Adipose tissue (tissue), 3 donors: Measurements from ENCODE around the gene GNPNAT1. TPM values are rescaled to one million over a fixed set of nuclear protein-coding genes. Genes with fewer than 3 reads are reported as not detected.
A peak's percentile ranks its signal among the peaks of the same experiment; 100 is the strongest.

ENCODE experiments used
- H3K27ac ChIP-seq: one replicate; pipeline ENCODE4 v1.5.1; 2013; ENCODE audit warnings: low read depth, low read length
- WGBS, 3 donors: extraction: QIAGEN DNeasy Blood & Tissue Kit; methylation state at CpG; one replicate each; pipeline ENCODE4 v1.1.7; 2013; 5-methylcytosine and 5-hydroxymethylcytosine counted together
- polyA plus RNA-seq, 3 donors: library from polyadenylated mRNA; stranded (reverse); fragments of 200-250 nt; gene quantifications; one replicate each; pipeline ENCODE4 v1.2.3, GENCODE V29; 2013
- donor health status: healthy with polysubstance abuse.
- donor health status: Bipolar disorder and iron deficiency.
- donor health status: healthy.

GNPNAT1 gene
- 10 to 100 TPM; 13.1 to 15.1 (median 13.9) TPM for polyA plus RNA-seq

- 0 to 4% (median 2%) methylated on average over 68 to 74 of the region's 74 CpGs for WGBS, 3 donors
- peak within 1 kb of the TSS; percentile 28 for H3K27ac ChIP-seq
Observed at GRCh38 chr14:52791223-52792096, at the start of gene GNPNAT1. TSS of gene GNPNAT1 (minus strand) at chr14:52791607. CDS start at chr14:52784650, 6,957 bp downstream.

GRCh38 chr14:52840877-52841276 is 49.5 kb upstream of the GNPNAT1 start:
- WGBS, 3 donors, result 64 to 69% (median 66%) methylated on average over 3 of the region's 3 CpGs
- no peak overlapping the region for H3K27ac ChIP-seq

- H3K27ac ChIP-seq, result no peak overlapping the region
- WGBS, 3 donors, result 91 to 93% (median 92%) methylated on average over 7 of the region's 7 CpGs
Observed at GRCh38 chr14:52837451-52837850, 46.0 kb upstream of the GNPNAT1 start.

GRCh38 chr14:52836063-52836462 is 44.7 kb upstream of the GNPNAT1 start:
- H3K27ac ChIP-seq, result no peak overlapping the region
- 92 to 96% (median 94%) methylated on average over 9 of the region's 9 CpGs for WGBS, 3 donors

GRCh38 chr14:52835122-52835903 is 43.9 kb upstream of the GNPNAT1 start:
- no peak overlapping the region for H3K27ac ChIP-seq
- 86 to 88% (median 87%) methylated on average over 12 of the region's 12 CpGs for WGBS, 3 donors

GRCh38 chr14:52834440-52834842 is 43.0 kb upstream of the GNPNAT1 start:
- WGBS, 3 donors, result 52 to 76% (median 59%) methylated on average over 1 of the region's 1 CpG
- no peak overlapping the region for H3K27ac ChIP-seq

GRCh38 chr14:52833891-52834290 is 42.5 kb upstream of the GNPNAT1 start:
- 90 to 93% (median 91%) methylated on average over 5 of the region's 5 CpGs for WGBS, 3 donors

GRCh38 chr14:52829527-52830185 is 38.2 kb upstream of the GNPNAT1 start:
- 87 to 90% (median 89%) methylated on average over 7 of the region's 7 CpGs for WGBS, 3 donors
- no peak overlapping the region for H3K27ac ChIP-seq

More at GRCh38 chr14:52833891-52834290, 42.5 kb upstream of the GNPNAT1 start:
- no peak overlapping the region for H3K27ac ChIP-seq

- H3K27ac ChIP-seq, result no peak overlapping the region
Observed at GRCh38 chr14:52827426-52827825, 36.0 kb upstream of the GNPNAT1 start.

GRCh38 chr14:52825085-52825484 is 33.7 kb upstream of the GNPNAT1 start:
- WGBS, 3 donors, result 50 to 72% (median 50%) methylated on average over 4 of the region's 4 CpGs
- no peak overlapping the region for H3K27ac ChIP-seq

GRCh38 chr14:52824462-52824861 is 33.1 kb upstream of the GNPNAT1 start:
- 42 to 55% (median 45%) methylated on average over 4 of the region's 4 CpGs for WGBS, 3 donors
- no peak overlapping the region for H3K27ac ChIP-seq

- H3K27ac ChIP-seq, result no peak overlapping the region
- 51 to 76% (median 71%) methylated on average over 7 of the region's 7 CpGs for WGBS, 3 donors
Observed at GRCh38 chr14:52821805-52822250, 30.4 kb upstream of the GNPNAT1 start.

- H3K27ac ChIP-seq, result no peak overlapping the region
- 34 to 97% (median 97%) methylated on average over 1 of the region's 1 CpG for WGBS, 3 donors
Observed at GRCh38 chr14:52808101-52808500, 16.7 kb upstream of the GNPNAT1 start.

GRCh38 chr14:52806115-52806514 is 14.7 kb upstream of the GNPNAT1 start:
- 87 to 93% (median 89%) methylated on average over 4 of the region's 4 CpGs for WGBS, 3 donors
- H3K27ac ChIP-seq, result no peak overlapping the region

GRCh38 chr14:52802597-52802996 is 11.2 kb upstream of the GNPNAT1 start:
- 86 to 95% (median 89%) methylated on average over 3 of the region's 3 CpGs for WGBS, 3 donors
- no peak overlapping the region for H3K27ac ChIP-seq

GRCh38 chr14:52801014-52801712 is 9.8 kb upstream of the GNPNAT1 start:
- 52 to 71% (median 57%) methylated on average over 5 of the region's 5 CpGs for WGBS, 3 donors
- no peak overlapping the region for H3K27ac ChIP-seq

GRCh38 chr14:52798826-52799225 is 7.4 kb upstream of the GNPNAT1 start:
- H3K27ac ChIP-seq, result no peak overlapping the region
- WGBS, 3 donors, result 94 to 95% (median 94%) methylated on average over 15 of the region's 15 CpGs

- 71 to 79% (median 71%) methylated on average over 3 of the region's 3 CpGs for WGBS, 3 donors
- no peak overlapping the region for H3K27ac ChIP-seq
Observed at GRCh38 chr14:52797653-52798052, 6.2 kb upstream of the GNPNAT1 start.
